Stimulated activated CD4-positive, alpha-beta T cell treated with anti-CD3 and anti-CD28 coated beads, Interleukin-15, amount 100 ng/mL, for 24 hours (primary cell): ENCODE results near the gene DDX11.
A peak's percentile ranks its signal among the peaks of the same experiment; 100 is the strongest.
"Not testable (repeated sequence)": the region's sequence is repeated elsewhere in the genome, so short reads cannot be mapped to it uniquely, and the experiment has no call there.

Source experiments
- DNase-seq: peaks from one replicate; pipeline ENCODE4 v3.0.0-alpha.2; 2020

Gene DDX11

DNA sequence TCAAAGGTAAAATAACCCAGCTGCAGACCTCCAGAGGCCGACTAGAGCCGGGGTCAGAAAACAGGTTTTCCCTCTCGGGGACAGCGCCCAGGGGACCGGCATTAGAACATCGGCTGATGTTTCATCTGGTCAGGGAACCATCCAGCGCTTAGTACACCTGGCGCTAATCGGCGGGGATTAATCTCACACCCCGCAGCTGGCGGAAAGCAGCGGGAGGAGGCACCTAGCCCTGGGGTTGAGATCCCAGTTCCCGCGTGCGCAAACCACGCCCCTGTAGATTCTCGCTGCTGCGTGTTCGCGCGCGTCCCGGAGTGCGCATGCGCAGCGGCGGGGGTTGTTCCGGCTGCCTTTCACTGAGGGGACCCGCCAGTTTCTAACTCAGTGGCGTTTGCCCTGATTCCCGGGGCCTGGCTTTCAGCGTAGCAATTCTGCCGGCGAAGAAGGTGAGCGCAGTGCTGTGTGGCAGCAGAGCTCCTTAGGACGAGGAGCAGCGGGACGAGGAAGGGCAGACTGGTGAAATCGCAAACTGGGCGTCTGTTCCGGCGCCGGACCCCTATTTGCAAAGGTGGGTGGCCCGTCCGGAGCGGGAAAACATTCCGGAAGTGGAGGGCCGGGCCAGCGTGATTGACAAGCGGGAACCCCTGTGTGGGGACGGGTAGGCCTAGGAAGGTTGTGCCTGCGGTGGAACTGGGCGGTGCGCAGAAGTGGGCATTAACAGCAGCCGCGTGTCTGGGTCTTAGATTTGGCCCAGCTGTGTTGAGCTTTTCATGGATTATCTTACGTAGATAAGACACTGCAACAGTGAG, at the start of gene DDX11:
Gene DDX11, plus strand, starts transcription at position 334 of the 806 bp plus-strand sequence. CDS start 4,534 bp downstream, outside the sequence.
- peak; percentile 95 for DNase-seq

DNA sequence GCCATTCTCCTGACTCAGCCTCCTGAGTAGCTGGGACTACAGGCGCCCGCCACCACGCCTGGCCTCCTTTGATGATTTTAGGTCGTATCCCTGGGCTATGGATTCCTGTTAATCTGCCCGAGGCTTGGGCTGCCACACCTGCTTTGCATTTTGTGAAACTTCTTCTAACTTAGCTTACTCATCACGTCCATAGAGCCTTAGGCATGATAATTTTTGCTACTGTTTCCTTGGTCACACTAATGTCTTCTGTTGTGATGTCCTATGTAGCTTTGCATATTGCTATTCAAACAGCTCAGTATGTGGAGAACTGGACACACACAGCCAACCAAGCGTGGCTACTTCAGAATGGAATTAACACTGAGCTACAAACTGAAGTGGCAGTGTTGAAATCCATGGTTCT, 47.5 kb upstream of the DDX11 start:
- no peak for DNase-seq

DNA sequence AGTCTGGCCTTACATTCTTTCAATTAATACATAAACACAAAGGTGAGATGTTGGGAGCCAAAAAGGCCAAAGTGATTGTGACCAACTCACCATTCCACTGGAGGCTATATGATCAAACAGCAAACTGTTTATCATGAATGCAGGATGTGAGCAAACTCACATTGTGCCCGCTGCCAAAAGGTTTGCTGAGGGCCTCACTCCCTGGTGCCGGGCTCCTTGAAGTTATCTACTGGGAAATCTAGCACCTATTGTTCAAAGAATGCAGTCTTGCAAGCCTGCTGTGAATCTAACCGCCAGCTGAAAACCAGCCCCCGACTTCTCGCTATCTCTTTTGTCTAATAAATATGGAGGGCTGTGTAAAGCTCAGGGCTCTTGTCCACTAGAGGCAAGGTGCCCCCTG, 46.7 kb upstream of the DDX11 start:
- not testable (repeated sequence) for DNase-seq

DNA sequence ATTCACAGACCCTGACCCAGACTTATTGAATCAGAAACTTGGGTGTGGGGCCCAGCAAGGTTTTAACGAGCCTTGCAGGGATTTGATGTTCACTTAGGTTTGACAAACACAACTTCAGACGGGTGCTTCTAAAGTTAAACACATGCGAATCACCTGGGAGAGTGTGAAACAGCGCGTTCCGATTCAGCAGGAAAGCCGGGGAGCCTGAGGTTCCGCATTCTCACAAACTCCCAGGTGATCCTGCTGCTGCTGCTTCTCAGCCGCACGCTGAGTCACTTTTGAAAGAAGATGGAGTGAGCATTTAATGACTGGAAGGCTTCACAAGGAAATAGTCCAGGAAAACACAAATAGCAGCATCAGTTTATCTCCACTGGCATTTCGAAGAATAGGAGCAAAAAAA, 44.2 kb upstream of the DDX11 start:
- DNase-seq, result no peak

DNA sequence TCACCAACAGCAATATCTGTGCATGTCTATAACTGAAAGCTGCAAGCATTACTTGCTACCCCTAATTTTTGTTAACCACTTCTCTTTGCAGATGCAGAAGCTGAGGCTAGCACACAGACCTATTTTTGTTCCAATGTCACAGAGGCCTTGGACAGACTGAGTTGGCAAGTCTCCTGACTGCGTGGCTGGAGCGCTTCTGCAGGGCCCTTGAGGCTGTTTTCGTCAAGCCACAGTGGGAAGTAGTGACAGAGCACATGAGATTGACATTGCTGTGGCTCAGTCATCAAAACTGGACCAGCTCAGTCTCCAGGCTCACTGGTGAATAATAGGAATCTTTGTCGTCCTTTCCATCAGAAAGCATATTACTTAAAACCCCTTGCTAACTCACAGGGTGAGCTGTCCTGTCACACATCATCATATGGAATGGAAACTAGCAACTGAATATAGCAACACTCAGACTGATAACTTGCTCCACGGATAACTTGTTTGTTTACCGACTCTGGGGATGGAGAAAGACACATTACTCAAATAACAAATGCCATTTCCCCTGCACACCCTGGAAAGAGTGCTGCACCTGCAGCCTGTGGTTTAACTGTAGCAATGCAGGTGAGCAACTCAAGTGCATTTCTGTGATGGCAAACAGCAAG, 43.6 kb upstream of the DDX11 start:
- no peak for DNase-seq

DNA sequence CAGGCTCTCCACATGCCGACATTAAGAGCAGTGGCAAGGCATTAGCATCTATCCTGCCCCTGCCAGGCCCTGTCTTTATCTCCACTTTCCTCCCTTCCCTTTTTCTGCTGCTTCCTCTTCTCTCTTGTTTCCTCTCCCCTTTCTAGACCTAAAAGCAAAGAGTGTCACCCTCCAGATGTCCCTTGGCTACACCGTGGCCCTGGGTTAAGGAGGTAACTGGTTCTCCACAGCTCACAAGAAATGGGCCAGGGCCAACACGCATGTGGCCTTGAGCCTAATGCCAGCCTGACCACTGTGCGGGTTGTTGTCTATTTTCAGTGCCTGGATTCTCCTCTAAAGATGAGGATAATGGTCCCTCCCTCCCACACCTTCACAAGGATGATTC, 41.7 kb upstream of the DDX11 start:
- no peak for DNase-seq

DNA sequence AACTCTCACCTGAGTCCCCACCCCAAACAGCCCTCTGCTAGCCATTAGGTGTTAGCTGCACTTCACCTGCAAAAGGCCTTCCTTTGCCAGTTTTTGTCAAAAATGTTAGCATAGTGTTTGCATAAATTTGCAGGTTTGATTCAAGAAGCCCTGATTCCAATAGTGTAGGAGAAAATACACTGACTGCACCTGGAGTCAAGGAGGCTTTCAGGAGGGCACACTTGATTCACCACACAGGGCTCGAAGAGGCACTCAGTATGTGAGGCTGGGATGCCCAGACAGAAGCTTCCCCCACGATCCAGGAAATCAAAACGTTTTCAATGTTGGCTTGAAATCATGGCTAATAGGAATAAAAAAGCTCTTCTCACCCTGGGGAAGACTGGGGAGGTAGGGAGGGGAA, 40.5 kb upstream of the DDX11 start:
- DNase-seq, result no peak

DNA sequence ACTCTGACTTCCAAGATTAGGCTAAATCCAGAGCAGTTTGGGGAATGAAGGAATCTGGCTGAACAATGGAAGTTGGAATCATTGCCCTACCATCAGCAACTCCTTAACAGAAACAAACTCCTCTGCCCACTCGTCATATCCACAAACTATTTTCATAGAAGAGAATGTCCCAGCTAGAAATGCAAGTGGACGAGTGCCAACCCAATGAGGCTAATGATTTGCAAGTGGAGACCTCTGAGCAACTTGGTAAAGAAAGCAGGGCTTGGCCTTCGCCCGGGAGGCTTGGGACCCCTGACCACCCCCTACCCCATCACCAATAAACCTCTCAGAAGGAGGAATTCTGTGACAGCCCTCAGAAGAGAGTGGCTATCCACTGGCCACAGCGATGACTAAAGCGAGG, 40.0 kb upstream of the DDX11 start:
- no peak for DNase-seq

DNA sequence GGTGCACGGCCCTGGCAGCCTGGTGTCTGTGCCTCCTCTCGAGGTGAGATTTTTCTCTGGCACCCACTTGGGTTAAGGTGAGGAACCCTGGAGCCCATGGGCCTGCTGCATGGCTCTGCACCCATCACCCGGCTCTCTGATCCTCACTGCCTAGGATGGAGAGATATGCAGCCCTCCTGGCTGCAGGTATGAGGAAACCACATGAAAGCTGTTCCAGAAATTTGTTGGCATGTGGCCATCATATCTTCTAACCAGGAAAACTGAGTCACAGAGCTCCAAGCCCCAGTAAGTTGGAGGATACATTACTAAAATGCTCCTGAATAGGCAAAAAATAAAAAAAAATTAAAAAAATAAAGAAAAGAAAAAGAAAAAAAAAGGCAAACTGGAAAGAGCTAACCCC, 39.3 kb upstream of the DDX11 start:
- DNase-seq, result no peak

DNA sequence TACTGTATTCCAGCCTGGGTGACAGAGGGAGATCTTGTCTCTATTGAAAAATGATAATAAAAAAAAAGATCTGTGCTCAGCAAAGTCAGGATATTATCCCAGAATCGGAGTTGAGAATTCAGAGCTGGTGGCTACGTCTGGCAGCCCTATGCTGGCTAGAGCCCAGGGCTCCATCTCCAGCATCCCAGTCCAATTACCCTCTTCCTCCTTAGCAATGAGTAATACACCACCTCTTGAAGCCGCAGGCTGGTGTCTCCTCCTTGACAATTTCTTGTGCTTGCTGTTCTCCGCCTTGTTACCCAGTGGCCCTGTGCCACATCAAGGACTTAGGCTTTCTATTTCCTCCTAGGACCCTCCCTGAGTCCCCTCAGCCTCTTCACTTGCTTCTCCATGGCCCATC, 38.4 kb upstream of the DDX11 start:
- DNase-seq, result no peak

DNA sequence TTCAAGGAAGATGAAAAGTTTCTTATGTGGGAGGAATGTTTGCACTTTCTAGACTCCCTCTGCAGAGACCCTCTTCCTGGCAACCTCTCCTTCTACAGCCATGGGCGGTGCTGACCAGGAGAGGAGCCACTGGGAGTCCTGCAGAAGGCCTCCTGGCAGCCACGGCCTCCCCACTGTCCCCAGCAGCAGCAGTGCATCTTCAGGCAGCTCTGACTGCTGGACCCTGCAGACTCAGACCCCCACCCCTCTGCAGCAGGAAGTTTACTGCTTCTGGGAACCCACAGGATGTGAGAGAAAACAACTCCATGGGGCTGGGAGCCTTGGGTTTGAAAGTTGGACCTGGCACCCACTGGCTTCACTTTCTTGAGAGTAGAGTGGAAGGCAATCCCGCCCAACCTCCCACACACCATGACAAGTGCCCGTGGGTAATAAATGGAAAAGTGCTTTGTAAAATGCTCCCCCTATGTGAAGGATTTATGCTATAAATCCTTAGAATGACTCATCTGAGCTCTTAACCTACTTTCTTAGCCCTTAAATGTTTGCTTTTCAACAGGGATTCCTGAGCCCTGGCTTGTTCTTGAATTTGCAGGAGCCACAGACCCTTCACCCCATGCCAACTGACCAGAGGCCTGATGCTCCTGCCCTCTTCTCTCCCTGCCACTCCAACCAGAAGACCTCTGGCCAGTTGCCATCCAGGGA, 37.5 kb upstream of the DDX11 start:
- DNase-seq, result no peak

DNA sequence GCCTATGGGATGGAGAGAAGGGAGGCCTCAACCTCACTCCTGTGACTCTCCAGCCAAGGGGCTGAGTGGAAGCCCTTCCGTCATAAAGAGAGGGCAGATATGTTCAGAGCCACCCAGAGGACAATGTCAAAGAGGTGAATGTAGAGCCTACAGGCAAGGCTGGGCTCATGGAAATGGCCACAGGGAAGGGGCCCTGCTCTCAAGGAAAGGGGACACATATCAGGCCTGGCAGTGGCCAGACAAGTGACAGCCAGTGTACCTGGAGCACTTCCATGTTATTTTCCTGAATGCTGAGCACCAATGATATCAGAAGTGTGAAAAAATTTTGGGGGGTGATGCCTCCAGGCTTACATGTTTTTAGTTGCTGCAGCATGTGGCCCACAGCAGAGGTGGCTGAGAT, 36.6 kb upstream of the DDX11 start:
- DNase-seq, result no peak

DNA sequence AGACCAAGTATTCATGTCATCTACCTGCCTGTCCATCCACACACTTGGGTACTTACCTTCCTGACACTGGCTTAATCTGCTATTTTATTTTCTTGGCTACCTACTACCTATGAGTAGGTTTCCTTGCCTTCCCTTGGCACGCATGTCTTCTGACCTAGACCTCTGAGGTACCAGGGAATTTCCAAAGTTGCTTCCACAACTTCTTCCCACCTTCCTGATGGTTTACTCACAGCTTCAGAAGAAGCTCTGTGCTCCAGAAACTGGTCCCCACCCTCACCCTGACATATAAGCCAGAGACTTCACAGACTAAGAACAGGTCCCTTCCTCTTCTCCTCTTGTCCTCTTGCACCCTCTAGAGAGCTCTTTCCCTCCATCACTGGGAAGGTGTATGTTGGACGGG, 35.7 kb upstream of the DDX11 start:
- no peak for DNase-seq

DNA sequence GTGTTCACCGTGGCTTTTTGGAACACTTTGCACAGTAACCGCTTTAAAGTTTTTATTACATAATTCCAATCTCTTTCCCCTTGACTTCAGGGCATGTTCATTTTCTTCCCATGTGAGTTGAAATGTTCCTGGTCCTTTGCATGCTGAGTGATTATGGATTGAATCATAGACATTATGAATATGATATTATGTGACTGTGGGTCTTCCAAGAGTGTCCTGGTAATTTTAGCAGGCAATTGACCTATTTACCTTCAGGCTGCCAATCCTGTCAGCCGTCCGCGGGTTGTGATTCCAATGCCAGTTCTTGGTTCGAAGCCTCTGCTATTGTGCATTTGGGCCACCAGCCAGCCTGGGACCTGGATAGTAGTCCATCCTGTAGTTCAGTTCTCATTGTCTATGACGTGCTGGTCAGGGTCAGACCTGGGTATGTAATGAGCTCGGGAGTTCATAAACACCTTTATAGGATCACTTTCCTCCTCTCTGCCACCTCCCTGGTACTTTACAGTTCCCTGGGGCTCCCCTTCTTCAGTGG, 32.6 kb upstream of the DDX11 start:
- DNase-seq, result no peak

DNA sequence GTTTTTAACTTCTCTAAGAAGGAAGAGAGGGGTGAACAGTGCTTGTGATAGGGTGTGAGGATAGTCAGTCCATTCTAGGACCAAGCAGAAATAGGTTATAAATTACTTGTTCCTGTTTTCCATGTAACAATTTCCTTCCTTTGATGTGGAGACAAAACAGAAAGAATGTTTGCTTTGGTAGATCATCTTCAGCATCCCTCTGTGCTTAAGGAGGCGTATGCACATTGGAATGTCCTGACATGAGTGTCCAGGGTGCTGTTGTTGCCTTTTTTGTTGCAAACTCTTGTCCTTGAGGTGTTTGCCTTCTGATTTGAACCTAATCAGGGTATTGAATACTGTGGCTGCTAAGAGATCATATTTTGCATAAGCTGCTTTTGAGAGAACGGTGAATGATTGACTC, 23.5 kb upstream of the DDX11 start:
- not testable (repeated sequence) for DNase-seq

DNA sequence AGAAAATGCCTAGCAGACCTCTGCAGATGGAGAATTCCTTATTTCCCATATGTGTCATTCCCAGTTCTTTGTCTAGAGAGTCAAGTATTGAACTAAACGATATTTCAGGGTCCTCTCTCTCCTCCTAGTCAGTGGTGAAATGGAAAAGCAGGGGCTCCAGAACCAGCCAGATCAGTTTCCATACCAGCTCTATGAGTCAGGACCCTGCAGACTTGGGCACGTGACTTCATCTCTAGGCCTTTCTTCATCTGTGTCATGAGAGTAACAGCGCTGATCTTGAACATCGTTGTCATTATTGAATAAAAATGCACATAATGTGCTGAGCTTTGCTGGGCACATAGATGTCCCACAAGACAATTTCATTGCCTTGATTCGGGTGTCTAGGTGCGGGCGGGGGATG, 23.1 kb upstream of the DDX11 start:
- DNase-seq, result not testable (repeated sequence)

DNA sequence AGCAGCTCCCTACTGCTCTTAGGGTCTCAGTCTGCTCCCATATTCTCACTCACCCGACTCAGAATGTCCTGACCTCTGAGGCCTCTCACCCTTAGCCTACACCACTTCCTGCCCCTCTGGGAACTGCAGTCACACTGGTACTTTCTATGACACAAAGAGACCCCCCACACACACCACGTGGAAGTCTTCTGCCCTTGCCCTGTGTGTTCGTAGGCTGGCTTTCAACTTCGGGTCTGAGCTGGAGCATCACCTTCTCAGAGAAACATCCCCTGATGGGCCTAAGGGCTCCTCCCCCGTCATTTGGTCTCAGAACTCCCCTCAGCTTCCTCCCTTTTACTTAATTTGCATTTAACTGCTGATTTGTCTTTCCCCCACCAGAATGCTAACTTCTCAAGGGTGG, 22.0 kb upstream of the DDX11 start:
- peak; percentile 42 for DNase-seq

DNA sequence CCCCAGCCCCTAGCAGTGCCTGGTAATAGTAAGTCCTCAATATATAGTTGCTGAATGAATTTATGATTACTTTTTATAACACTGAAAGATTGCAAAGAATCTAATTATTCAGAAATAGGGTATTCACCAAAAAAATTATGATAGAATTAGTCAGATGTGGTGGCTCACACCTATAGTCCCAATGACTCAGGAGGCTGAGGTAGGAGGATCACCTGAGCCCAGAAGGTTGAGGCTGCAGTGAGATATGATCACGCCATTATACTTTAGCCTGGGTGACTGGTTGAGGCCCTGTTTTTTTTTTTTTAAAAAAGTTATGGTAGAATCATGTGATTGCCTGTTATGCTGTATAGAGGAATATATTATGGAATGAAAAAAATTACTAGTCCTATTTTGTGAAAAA, 21.5 kb upstream of the DDX11 start:
- not testable (repeated sequence) for DNase-seq

DNA sequence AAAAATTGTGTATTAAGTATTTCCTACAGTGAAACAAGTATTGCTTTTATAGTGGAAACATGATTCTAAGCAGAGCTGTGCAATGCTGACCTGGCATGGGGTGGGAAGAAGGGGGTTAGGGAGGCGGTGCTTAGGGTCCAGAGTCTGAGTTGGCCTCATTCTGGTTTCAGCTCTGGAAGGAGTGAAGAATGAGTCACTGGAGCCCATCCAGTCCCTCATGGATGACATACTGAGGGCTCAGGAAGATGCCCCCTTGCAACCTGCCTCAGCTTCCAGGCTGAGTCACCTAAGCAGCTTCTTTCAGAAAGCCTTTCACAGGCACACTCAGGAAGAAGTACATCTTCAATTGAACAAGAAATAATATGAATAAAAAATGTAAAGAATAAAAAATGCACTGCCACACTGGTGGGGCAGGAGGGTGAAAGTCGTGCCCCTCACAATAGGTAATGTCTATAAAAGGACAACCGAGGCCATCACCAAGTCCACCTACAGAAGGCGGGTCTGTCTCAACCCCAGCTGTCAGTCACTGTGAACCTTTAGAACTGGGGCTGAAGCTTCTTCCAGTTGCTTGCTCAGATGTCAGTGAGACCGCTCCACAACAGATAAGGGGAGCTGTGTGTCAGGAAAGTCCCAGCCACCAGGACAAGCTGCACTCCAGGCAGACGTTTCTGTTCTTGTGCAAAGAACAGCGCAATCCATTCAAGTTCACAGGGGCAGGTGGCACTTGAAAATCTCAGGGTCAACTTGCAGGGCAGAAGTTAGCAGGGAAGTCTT, 20.8 kb upstream of the DDX11 start:
- DNase-seq, result not testable (repeated sequence)

DNA sequence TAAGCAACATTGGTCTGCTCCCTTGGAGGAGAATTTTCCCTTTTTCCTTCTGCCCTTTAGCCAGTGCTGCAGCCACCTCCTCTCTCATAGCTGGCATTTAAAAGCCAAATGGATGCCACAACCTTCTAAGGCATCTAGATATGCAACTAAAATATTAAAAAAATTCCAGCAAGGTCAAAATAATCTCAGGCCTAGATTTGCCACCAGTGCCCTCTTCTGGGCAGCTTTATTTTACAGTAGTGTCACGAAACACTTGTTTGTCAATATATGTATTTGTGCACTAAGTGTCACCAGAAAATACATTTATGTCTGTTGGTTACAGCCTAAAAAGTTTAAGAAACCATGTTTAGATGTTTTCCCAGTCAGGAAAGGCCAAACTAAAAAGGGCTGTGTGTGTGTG, 19.7 kb upstream of the DDX11 start:
- not testable (repeated sequence) for DNase-seq

DNA sequence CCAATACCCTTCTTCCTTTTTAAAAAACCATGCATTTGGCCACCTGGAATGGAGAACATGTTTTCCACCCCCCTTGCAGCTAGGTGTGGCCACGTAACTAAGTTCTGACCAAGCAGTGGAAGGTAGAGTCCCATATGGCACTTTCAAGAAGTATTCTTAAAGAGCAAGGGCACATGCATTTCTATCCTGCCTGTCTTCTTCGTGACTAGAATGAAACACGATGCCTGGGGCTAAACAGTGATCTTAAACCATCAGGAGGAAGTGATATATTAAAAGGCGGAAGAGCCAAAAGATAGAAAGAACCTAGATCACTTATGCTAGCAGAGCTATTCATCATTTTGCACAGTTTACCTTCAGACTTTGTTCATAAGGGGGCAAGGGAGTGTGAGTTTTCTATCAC, 16.0 kb upstream of the DDX11 start:
- no peak for DNase-seq

DNA sequence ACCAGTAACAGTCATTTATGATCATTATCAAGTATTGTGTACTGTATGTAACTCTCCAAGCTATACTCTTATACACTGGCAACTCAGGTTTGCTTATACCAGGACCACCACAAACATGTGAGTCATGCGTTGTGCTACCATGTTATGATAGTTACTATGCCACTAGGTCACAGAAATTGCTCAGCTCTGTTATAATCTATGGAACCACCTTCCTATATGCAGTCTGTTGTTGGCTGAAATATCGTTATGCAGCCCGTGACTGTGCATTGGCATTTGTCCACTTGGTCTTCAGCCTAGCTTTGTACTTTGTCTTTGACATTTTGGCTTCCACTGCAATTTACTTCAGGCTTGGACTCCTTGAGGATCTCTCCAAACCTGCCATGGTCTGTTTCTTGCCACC, 7.5 kb upstream of the DDX11 start:
- not testable (repeated sequence) for DNase-seq

DNA sequence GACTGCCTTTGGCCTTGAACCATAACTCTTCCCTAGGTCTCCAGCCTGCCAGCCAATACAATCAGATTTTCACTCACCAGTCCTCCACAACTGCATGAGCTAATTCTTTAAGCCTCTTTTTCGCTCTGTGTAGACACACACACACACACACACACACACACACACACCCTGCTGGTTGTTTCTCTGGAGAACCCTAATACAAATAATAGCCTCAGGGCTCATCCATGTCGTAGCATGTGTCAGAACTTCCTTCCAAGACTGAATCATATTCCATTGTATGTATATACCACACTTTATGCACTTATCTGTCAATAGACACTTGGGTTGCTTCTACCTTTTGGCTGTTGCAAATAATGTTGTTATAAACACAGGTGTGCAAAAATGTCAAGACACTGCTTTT, 6.0 kb upstream of the DDX11 start:
- DNase-seq, result not testable (repeated sequence)
